Ammon's horn (tissue), 1 donor: Measurements from ENCODE around the gene ATXN2.
"Not testable (repeated sequence)": the region's sequence is repeated elsewhere in the genome, so short reads cannot be mapped to it uniquely, and the experiment has no call there.

Experiments used
- DNase-seq: peaks from one replicate; pipeline ENCODE4 v3.0.0-alpha.2; 2016; ENCODE audit warnings: low spot score

ATXN2 gene

GRCh38 chr12:111404362-111405148, 194.6 kb downstream of the ATXN2 start:
- DNase-seq = no peak

GRCh38 chr12:111402490-111402824, 196.7 kb downstream of the ATXN2 start:
- DNase-seq = not testable (repeated sequence)
